Skeletal muscle tissue (tissue), 4 donors: Measurements from ENCODE around the gene TSPAN1. TPM values are rescaled to one million over a fixed set of nuclear protein-coding genes. Genes with fewer than 3 reads are reported as not detected.

Experiments used
- H3K27ac ChIP-seq: one replicate; pipeline ENCODE4 v1.7.0; 2013; ENCODE audit warnings: mild to moderate bottlenecking, low read depth, low read length, inconsistent platforms
- H3K27me3 ChIP-seq, 3 donors: one replicate each; pipeline ENCODE4 v1.7.0; 2013; ENCODE audit warnings: low read length in 3 of 3; ENCODE audit not compliant: control insufficient read depth in 3 of 3, insufficient read depth in 3 of 3
- H3K36me3 ChIP-seq, 3 donors: one replicate each; pipeline ENCODE4 v1.7.0; 2013; ENCODE audit warnings: low read length in 3 of 3; ENCODE audit not compliant: control insufficient read depth in 3 of 3, insufficient read depth in 3 of 3
- H3K4me1 ChIP-seq, 3 donors: one replicate each; pipeline ENCODE4 v1.7.0; 2013; ENCODE audit warnings: low read length in 3 of 3, mild to moderate bottlenecking in 3 of 3; ENCODE audit not compliant: control insufficient read depth in 3 of 3, insufficient read depth in 3 of 3
- H3K4me3 ChIP-seq, 3 donors: one replicate each; pipeline ENCODE4 v1.7.0; 2013; ENCODE audit warnings: low read length in 3 of 3
- H3K9ac ChIP-seq, 3 donors: one replicate each; pipeline ENCODE4 v1.7.0; 2013; ENCODE audit warnings: low read length in 3 of 3, mild to moderate bottlenecking in 3 of 3, moderate library complexity in 2 of 3, low read depth in 1 of 3
- H3K9me3 ChIP-seq, 3 donors: one replicate each; pipeline ENCODE4 v1.7.0; 2013; ENCODE audit warnings: low read length in 3 of 3; ENCODE audit not compliant: control insufficient read depth in 3 of 3
- total RNA-seq: library from RNA; depleted of rRNA; stranded (reverse); fragments of >200 nt; gene quantifications from one replicate; pipeline ENCODE4 v1.2.3, GENCODE V29; 2014
- donor health status: Osteomylitis.

TSPAN1 gene
- total RNA-seq, 1 donor from 2014 or later = not detected

DNA sequence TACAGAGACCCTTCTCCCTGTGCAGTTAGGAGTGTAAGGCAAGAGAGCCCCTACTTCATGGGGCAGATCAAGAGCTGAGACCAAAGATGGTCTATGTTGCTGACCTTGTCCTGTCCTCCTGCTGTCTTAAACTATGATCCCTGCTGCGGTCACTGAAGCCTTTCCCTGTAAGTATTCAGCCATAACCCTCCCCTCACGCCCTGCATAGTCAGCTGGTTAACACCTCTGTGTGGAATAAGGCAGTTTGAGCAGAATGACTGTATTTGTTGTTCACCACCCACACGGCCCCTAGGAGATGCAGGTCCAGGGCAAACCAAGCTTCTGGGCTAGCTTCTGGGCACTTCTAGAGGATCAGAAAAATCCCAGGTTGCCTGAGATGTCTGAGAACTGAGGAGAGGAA, 356 bp downstream of the TSPAN1 start:
- peak overlapping the region in 2 of 3 donors; percentile 18 to 60 for H3K4me3 ChIP-seq
- H3K36me3 ChIP-seq = peaks cover 0 to 2% (median 0%) of the 10 kb centered on the region in 3 donors
- H3K4me1 ChIP-seq = peaks cover 43 to 50% (median 49%) of the 10 kb centered on the region in 3 donors
- H3K27ac ChIP-seq = peak overlapping the region; percentile 59
- H3K27me3 ChIP-seq = no peaks in the 10 kb centered on the region
- H3K9me3 ChIP-seq = no peaks in the 10 kb centered on the region
- H3K9ac ChIP-seq = peak overlapping the region in 2 of 3 donors; percentile 64 to 71

DNA sequence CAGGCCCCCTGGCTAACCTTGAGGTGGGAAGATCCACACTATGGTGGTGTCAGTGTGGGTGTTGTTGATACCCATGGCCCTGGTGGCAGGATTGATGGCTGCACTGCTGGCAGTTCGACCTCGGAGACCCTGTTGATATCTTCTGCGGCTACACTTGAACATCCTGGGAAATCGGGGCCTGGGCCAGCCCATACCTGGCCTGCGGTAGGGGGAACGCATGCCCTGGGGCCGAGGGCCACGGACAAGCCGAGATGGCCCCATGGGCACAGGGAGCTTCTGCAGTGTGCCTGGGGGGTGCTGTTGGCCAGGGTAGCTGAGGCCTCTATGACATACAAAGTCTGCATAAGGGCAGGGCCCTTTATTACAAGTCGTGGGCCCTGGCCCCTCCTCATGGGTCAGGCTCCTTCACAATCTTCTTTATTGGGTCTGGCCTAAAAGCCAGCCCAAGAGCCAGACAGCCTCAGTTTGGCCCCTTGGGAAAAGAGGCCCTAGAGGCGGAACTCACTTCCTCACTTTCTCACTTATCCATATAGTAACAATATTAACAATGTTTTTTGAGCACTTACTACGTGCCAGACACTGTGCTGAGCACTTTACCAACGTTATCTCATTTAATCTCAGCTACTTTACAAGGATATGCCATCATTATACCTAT, 1.5 kb downstream of the TSPAN1 start, which contains the start of gene P3R3URF:
Gene P3R3URF (minus strand): TSS at position 278 of the 655 bp plus-strand sequence. CDS start 17 bp downstream, at position 261.
- no peaks in the 10 kb centered on the region for H3K9me3 ChIP-seq
- peak within 1 kb of the TSS; percentile 59 for H3K27ac ChIP-seq
- H3K27me3 ChIP-seq = no peaks in the 10 kb centered on the region
- H3K36me3 ChIP-seq = peaks cover 0 to 2% (median 0%) of the 10 kb centered on the region in 3 donors
- no peak within 1 kb of the TSS for H3K4me3 ChIP-seq
- H3K9ac ChIP-seq = peak within 1 kb of the TSS in 1 of 3 donors; percentile 71
- peaks cover 43 to 48% (median 48%) of the 10 kb centered on the region in 3 donors for H3K4me1 ChIP-seq

GRCh38 chr1:46179138-46180081, 4.5 kb downstream of the TSPAN1 start:
- no peak overlapping the region for H3K27ac ChIP-seq
- peak overlapping the region in 1 of 3 donors; percentile 43 for H3K9ac ChIP-seq
- H3K4me1 ChIP-seq = peaks cover 35 to 47% (median 39%) of the 10 kb centered on the region in 3 donors
- H3K27me3 ChIP-seq = no peaks in the 10 kb centered on the region
- peaks cover 0 to 2% (median 0%) of the 10 kb centered on the region in 3 donors for H3K36me3 ChIP-seq
- H3K4me3 ChIP-seq = no peak overlapping the region
- no peaks in the 10 kb centered on the region for H3K9me3 ChIP-seq

- no peak overlapping the region for H3K9ac ChIP-seq
- H3K36me3 ChIP-seq = peaks cover 0 to under 1% (median 0%) of the 10 kb centered on the region in 3 donors
- peaks cover 28 to 45% (median 31%) of the 10 kb centered on the region in 3 donors for H3K4me1 ChIP-seq
- no peaks in the 10 kb centered on the region for H3K27me3 ChIP-seq
- H3K4me3 ChIP-seq = no peak overlapping the region
- no peak overlapping the region for H3K27ac ChIP-seq
- H3K9me3 ChIP-seq = no peaks in the 10 kb centered on the region
These were observed 5.3 kb downstream of the TSPAN1 start for GRCh38 chr1:46180082-46180616.

GRCh38 chr1:46181343-46182260, 6.7 kb downstream of the TSPAN1 start:
- Histone ChIP-seq H3K4me1 (peaks cover 25 to 42% (median 26%) of the 10 kb centered on the region in 3 donors), H3K9ac (peak overlapping the region in 1 of 3 donors; percentile 33), H3K4me3 (no peak overlapping the region), H3K36me3 (no peaks in the 10 kb centered on the region), H3K27ac (peak overlapping the region; percentile 3), H3K9me3 (no peaks in the 10 kb centered on the region), H3K27me3 (no peaks in the 10 kb centered on the region)

- Histone ChIP-seq H3K27me3 (no peaks in the 10 kb centered on the region), H3K9ac (peak overlapping the region; percentile 47 to 55 (median 55)), H3K9me3 (no peaks in the 10 kb centered on the region), H3K4me1 (peaks cover 25 to 46% (median 26%) of the 10 kb centered on the region in 3 donors), H3K4me3 (no peak overlapping the region), H3K27ac (peak overlapping the region; percentile 81), H3K36me3 (peaks cover 5% of the 10 kb centered on the region in 3 donors)
These were observed 8.4 kb downstream of the TSPAN1 start for GRCh38 chr1:46183079-46183847.

DNA sequence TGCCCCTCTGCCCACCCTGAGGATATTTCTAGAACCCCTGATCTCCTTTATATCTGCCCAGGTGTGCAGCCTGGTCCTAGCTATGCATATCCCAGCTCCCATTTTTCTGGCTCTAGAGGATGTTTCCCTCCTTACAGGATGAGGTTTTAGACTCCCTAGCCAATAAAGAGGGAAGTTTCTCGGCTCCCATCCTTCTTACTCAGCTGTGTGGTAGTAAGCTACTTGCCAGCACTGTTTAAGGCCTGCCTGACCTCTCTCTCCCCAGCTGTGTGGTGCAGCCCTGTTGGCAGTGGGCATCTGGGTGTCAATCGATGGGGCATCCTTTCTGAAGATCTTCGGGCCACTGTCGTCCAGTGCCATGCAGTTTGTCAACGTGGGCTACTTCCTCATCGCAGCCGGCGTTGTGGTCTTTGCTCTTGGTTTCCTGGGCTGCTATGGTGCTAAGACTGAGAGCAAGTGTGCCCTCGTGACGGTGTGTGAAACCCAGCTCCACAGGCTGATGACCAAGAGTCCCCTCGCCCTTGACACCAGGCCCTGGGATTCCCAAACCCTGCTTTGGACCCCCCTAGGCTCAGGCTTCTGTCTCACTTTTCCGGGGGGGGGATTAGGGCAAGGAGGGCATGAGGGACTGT, 9.2 kb downstream of the TSPAN1 start:
- Histone ChIP-seq H3K9ac (peak overlapping the region; percentile 47 to 55 (median 55)), H3K4me1 (peaks cover 26 to 46% (median 28%) of the 10 kb centered on the region in 3 donors), H3K27ac (peak overlapping the region; percentile 81), H3K9me3 (no peaks in the 10 kb centered on the region), H3K27me3 (no peaks in the 10 kb centered on the region), H3K4me3 (no peak overlapping the region), H3K36me3 (peaks cover 8 to 13% (median 11%) of the 10 kb centered on the region in 3 donors)

DNA sequence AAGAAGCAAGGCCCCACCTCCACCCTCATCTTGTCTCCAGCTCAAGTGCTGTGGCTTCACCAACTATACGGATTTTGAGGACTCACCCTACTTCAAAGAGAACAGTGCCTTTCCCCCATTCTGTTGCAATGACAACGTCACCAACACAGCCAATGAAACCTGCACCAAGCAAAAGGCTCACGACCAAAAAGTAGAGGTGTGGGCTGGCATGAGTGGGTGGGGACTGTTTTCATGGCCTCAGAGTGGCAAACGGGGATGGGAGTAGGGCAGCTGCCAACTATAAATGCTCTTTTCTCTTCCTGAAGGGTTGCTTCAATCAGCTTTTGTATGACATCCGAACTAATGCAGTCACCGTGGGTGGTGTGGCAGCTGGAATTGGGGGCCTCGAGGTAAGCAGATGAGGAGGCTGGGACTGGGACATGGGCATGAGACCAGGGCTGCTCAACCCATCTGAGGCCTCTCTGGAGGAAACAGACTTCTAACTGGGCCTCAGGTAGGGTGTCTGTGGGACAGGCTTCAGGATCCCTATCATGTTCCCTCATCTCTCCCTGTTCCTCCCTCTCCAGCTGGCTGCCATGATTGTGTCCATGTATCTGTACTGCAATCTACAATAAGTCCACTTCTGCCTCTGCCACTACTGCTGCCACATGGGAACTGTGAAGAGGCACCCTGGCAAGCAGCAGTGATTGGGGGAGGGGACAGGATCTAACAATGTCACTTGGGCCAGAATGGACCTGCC, 10.2 kb downstream of the TSPAN1 start:
- Histone ChIP-seq H3K4me1 (peaks cover 22 to 37% (median 27%) of the 10 kb centered on the region in 3 donors), H3K9ac (peak overlapping the region in 1 of 3 donors; percentile 5), H3K27me3 (no peaks in the 10 kb centered on the region), H3K36me3 (peaks cover 12 to 20% (median 17%) of the 10 kb centered on the region in 3 donors), H3K9me3 (no peaks in the 10 kb centered on the region), H3K27ac (peak overlapping the region; percentile 81), H3K4me3 (no peak overlapping the region)
